Mesothelial cell of epicardium (in vitro differentiated cells): Measurements from ENCODE around the gene GAL3ST2. TPM values are rescaled to one million over a fixed set of nuclear protein-coding genes. Genes with fewer than 3 reads are reported as not detected.
"Not testable (repeated sequence)": the region's sequence is repeated elsewhere in the genome, so short reads cannot be mapped to it uniquely, and the experiment has no call there.

Experiments
- DNase-seq, 2 experiments: peaks; one replicate each; pipeline ENCODE4 v3.0.0; 2021; ENCODE audit warnings: low spot score in 2 of 2; ENCODE audit not compliant: unreplicated experiment in 2 of 2
- H3K27ac Mint-ChIP-seq: 2 replicates; pipeline ENCODE4 v1.8.0; 2021; ENCODE audit warnings: mixed read lengths
- H3K27me3 Mint-ChIP-seq: 2 replicates; pipeline ENCODE4 v1.8.0; 2021; ENCODE audit warnings: low read depth, mixed read lengths
- H3K36me3 Mint-ChIP-seq: 2 replicates; pipeline ENCODE4 v1.8.0; 2021; ENCODE audit warnings: mixed read lengths
- H3K4me1 Mint-ChIP-seq: 2 replicates; pipeline ENCODE4 v1.8.0; 2021; ENCODE audit warnings: mixed read lengths
- H3K4me3 Mint-ChIP-seq: 2 replicates; pipeline ENCODE4 v1.8.0; 2021; ENCODE audit warnings: mild to moderate bottlenecking, moderate library complexity, mixed read lengths
- H3K9me3 Mint-ChIP-seq: 2 replicates; pipeline ENCODE4 v1.8.0; 2021; ENCODE audit warnings: mixed read lengths
- total RNA-seq: library from RNA; stranded (reverse); gene quantifications from 3 replicates; pipeline ENCODE4 v1.2.1, GENCODE V29; 2021
- TF ChIP-seq, protein P1 (sequence below): fragments of 200-600 bp; sonication (generic); IDR thresholded peaks from one replicate; pipeline ENCODE4 v1.5.0; 2021; ENCODE audit warnings: antibody characterized with exemption; ENCODE audit not compliant: unreplicated experiment

GAL3ST2 gene
- total RNA-seq, 1 donor from 2014 or later = 1.1 TPM

DNA sequence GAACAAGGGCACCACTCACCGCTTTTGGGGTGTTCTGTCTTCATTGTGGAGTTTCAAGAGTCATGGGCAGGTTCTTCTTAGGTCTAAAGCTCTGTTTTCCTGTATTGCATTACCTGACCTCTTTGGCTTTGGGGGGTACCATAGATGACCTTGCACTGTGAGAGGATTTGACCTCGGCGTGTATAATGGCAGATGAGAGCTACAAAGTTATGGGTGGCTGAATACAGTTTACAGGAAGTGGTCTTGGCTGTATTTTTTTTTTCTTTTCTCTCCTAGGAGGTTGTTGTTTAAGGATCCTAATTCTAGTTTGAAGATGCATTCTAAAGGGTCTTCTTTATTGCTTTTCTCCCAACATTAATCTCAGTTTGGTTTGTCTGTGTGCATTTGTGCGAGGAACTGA, 11.5 kb downstream of the GAL3ST2 start:
- no peaks in the 10 kb centered on the region for H3K4me1 Mint-ChIP-seq
- no peak overlapping the region for H3K27ac Mint-ChIP-seq
- no peaks in the 10 kb centered on the region for H3K27me3 Mint-ChIP-seq
- H3K4me3 Mint-ChIP-seq = no peak overlapping the region
- DNase-seq = no peak
- TF ChIP-seq, protein P1, sequence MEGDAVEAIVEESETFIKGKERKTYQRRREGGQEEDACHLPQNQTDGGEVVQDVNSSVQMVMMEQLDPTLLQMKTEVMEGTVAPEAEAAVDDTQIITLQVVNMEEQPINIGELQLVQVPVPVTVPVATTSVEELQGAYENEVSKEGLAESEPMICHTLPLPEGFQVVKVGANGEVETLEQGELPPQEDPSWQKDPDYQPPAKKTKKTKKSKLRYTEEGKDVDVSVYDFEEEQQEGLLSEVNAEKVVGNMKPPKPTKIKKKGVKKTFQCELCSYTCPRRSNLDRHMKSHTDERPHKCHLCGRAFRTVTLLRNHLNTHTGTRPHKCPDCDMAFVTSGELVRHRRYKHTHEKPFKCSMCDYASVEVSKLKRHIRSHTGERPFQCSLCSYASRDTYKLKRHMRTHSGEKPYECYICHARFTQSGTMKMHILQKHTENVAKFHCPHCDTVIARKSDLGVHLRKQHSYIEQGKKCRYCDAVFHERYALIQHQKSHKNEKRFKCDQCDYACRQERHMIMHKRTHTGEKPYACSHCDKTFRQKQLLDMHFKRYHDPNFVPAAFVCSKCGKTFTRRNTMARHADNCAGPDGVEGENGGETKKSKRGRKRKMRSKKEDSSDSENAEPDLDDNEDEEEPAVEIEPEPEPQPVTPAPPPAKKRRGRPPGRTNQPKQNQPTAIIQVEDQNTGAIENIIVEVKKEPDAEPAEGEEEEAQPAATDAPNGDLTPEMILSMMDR = no peak
- peaks cover 47% of the 10 kb centered on the region for H3K9me3 Mint-ChIP-seq
- no peaks in the 10 kb centered on the region for H3K36me3 Mint-ChIP-seq

DNA sequence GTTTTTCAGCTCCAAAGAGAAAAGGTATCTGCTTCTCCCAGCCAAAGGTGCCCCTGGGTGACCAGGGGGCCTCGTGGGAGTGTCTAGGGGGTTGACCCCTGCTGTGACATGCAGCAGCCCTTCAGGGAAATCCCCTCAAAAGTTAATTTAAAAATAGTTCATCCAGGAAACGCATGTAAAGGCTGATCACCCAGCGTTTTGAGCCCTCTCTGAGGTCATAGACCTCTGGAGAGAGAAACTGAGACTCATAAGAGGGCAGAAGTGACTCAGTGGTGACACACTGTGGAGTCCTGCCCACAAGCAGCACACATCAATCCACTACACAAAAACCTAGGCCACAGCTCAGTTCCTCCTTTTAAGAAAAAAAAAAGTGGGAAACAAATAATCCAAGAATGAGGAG, 11.9 kb downstream of the GAL3ST2 start:
- no peaks in the 10 kb centered on the region for H3K27me3 Mint-ChIP-seq
- H3K4me1 Mint-ChIP-seq = no peaks in the 10 kb centered on the region
- DNase-seq = no peak
- no peaks in the 10 kb centered on the region for H3K36me3 Mint-ChIP-seq
- no peak overlapping the region for H3K4me3 Mint-ChIP-seq
- TF ChIP-seq, protein P1 = no peak
- H3K27ac Mint-ChIP-seq = no peak overlapping the region
- peaks cover 49% of the 10 kb centered on the region for H3K9me3 Mint-ChIP-seq

DNA sequence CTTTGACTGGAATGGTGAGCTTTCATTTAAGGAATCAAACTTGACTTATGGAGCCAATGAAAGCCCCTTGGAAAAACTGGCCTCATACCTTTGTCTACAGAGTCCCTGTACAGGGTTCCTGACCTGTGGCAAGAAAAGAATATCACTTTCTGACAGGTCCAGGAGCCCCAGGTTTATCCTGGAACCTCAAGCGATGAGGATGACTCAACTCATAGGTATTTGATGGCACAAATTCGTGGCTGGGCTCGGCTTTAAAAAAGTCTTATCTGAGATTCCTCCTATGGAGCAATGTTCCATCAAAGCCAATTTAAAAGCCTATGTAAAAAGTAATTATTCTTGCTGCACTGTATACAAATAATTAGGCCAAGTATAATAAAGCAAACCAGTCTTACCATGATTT, 14.8 kb downstream of the GAL3ST2 start:
- H3K36me3 Mint-ChIP-seq, H3K4me3 Mint-ChIP-seq, H3K4me1 Mint-ChIP-seq, H3K27me3 Mint-ChIP-seq, H3K27ac Mint-ChIP-seq, DNase-seq: not testable (repeated sequence)
- H3K9me3 Mint-ChIP-seq = peaks cover 42% of the 10 kb centered on the region

DNA sequence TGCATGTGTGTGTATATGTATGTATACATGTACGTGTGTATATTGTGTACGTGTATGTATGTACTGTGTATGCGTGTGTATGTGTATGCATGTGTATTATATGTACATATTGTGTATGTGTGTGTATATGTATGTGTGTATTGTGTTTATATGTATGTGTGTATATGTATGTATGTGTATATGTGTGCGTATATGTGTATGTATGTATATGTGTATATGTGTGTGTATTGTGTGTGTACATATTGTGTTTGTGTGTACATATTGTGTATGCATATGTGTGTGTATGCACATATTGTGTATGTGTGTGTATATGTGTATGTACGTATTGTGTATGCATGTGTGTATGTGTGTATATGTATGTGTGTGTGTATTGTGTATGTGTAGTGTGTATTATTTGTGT, 16.8 kb downstream of the GAL3ST2 start:
- no peak for DNase-seq
- H3K27me3 Mint-ChIP-seq = no peaks in the 10 kb centered on the region
- H3K4me3 Mint-ChIP-seq = no peak overlapping the region
- no peaks in the 10 kb centered on the region for H3K36me3 Mint-ChIP-seq
- no peak overlapping the region for H3K27ac Mint-ChIP-seq
- peaks cover 6% of the 10 kb centered on the region for H3K4me1 Mint-ChIP-seq
- H3K9me3 Mint-ChIP-seq = peaks cover 28% of the 10 kb centered on the region
- TF ChIP-seq, protein P1 = no peak

DNA sequence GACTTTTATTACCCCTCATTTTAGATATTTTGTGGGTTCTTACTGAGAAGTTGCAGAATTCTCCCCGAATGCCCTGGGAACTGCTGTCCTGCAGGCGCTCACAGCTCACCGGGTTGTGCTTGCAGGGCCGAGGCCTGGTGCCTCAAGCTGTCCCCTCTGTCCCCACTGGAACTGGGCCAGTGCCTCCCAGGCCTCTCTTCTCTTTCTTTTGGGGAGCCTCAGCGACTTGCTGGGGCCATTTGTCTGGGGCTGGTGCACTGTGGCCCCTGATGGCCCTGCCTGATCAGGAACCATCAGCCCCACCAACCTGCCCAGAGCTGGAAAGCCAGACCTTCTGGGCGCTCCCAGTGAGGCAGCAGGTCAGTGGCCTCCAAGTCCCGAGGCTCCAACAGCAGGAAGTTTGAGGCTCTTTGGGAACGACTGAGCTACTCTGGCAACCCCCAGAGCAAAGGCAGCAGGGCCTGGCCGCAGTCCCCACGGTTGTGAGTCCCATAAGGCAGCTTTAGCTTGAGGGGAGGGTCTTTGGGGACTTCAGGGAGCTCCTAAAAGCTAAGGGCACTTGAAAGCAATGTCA, 17.7 kb downstream of the GAL3ST2 start:
- Mint-ChIP-seq H3K27ac (no peak overlapping the region), H3K4me3 (no peak overlapping the region), H3K4me1 (peaks cover 6% of the 10 kb centered on the region), H3K27me3 (no peaks in the 10 kb centered on the region), H3K9me3 (peaks cover 18% of the 10 kb centered on the region), H3K36me3 (no peaks in the 10 kb centered on the region)
- DNase-seq = no peak
- TF ChIP-seq, protein P1 = no peak

DNA sequence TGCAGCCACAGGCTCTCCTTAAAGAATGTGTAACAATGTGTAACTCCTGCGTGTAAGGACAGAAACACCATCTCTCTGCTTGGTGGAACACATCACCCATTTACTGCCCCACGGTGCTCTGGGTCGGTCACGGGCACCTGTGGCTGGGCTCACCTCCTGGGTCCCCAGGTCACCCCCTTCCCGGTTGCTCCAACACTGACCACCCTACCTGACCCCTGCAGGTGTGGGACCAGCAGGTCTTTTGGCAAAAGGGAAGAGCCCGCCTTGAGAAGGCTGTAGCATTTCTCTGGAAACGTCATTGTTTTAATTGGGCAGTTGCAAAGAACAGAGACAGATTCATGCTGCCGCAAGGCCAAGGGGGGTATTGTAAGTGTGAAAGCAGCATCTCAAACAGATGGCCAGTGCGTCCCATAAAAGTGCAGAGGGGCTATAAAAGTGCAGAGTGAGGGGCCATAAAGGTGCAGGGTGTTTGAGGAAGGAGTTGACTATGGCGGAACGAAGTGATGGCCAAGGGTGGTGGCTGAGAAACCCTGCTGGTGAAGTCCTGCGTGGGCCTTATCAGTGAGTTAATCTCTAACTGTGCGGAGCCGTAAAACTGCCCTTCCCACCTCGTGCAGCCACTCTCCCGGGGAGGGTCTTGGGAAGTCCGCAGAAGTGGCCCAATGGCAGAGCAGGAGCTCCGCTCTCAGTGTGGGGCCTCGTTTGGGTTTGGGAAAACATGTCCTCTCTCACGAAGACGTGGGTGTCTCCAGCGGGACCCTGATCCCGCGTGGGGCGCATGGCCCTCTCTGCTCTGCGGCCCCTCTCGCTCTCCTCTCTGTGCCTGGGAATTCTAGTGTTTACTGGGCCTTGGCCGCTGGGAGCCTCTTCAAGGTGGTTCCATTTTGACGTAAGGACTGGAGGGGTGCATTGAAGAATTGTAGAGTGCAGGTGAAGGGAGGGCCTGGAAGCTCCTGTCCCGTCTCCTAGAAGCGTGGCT, 18.7 kb downstream of the GAL3ST2 start:
- Mint-ChIP-seq H3K27me3 (no peaks in the 10 kb centered on the region), H3K27ac (no peak overlapping the region), H3K4me1 (peaks cover 6% of the 10 kb centered on the region), H3K9me3 (peaks cover 12% of the 10 kb centered on the region), H3K36me3 (no peaks in the 10 kb centered on the region), H3K4me3 (no peak overlapping the region)
- TF ChIP-seq, protein P1 = no peak
- no peak for DNase-seq
